Measurements from ENCODE around the gene RPL27A.

Gene RPL27A

GRCh38 chr11:8698379-8698851 lies 15.8 kb downstream of the RPL27A start:
- DNase-seq (ENCODE audit: low read depth, low spot score) = no peak

DNA sequence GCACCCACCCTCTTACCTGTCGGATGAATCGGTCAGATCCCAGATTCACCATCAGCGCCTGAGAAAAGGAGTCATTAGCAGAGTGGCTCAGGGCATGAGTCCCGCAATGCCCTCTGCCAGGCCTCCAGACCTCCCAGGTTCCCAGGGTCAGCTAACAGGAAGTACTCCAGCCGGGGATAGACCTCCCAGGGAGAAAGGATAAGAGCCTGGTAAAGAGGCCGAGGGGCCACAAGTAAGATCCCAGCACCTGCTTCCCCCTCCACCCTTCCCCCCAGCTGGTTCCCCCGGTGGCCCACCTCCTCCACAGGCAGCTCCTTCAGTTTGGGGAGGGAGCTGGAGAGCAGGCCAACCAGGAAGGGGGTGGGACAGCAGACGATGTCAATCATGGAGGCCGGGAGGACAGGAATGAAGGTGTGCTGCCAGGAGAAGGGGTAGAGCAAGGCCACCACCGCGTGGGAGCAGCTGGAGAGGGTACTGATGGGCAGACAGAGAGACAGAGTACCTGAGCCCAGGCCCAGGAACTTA lies 16.4 kb downstream of the RPL27A start:
- H3K9me3 ChIP-seq (ENCODE audit: control insufficient read depth, insufficient read depth, low read length) = no peaks in the 10 kb centered on the region
- no peaks in the 10 kb centered on the region for H3K27me3 ChIP-seq (ENCODE audit: control insufficient read depth, insufficient read depth, low read length)
- no peaks in the 10 kb centered on the region; the same call in 1 of the 2 replicates for H3K36me3 ChIP-seq (ENCODE audit: control insufficient read depth, insufficient read depth, low read length)
- H3K27ac ChIP-seq (ENCODE audit: low read length) = no peak overlapping the region
- H3K4me3 ChIP-seq (ENCODE audit: low read length) = no peak overlapping the region
- WGBS (ENCODE audit: insufficient coverage, insufficient read length) = no CpG with 5 or more reads among the region's 11 CpGs
- DNase-seq (ENCODE audit: low read depth, low spot score) = no peak
- H3K4me1 ChIP-seq (ENCODE audit: control insufficient read depth, insufficient read depth, low read length) = peaks cover 14% of the 10 kb centered on the region

More at GRCh38 chr11:8698379-8698851, 15.8 kb downstream of the RPL27A start:
- H3K4me3 ChIP-seq (ENCODE audit: low read length) = no peak overlapping the region
- peaks cover 14% of the 10 kb centered on the region for H3K4me1 ChIP-seq (ENCODE audit: control insufficient read depth, insufficient read depth, low read length)
- no peaks in the 10 kb centered on the region; the same call in 1 of the 2 replicates for H3K36me3 ChIP-seq (ENCODE audit: control insufficient read depth, insufficient read depth, low read length)
- H3K9me3 ChIP-seq (ENCODE audit: control insufficient read depth, insufficient read depth, low read length) = no peaks in the 10 kb centered on the region
- no peaks in the 10 kb centered on the region for H3K27me3 ChIP-seq (ENCODE audit: control insufficient read depth, insufficient read depth, low read length)
- no CpG with 5 or more reads among the region's 5 CpGs for WGBS (ENCODE audit: insufficient coverage, insufficient read length)
- no peak overlapping the region for H3K27ac ChIP-seq (ENCODE audit: low read length)

- H3K36me3 ChIP-seq (ENCODE audit: control insufficient read depth, insufficient read depth, low read length) = no peaks in the 10 kb centered on the region; the same call in 1 of the 2 replicates
- no CpG with 5 or more reads among the region's 3 CpGs for WGBS (ENCODE audit: insufficient coverage, insufficient read length)
- H3K4me1 ChIP-seq (ENCODE audit: control insufficient read depth, insufficient read depth, low read length) = peaks cover 14% of the 10 kb centered on the region
- H3K27me3 ChIP-seq (ENCODE audit: control insufficient read depth, insufficient read depth, low read length) = no peaks in the 10 kb centered on the region
- DNase-seq (ENCODE audit: low read depth, low spot score) = no peak
- H3K9me3 ChIP-seq (ENCODE audit: control insufficient read depth, insufficient read depth, low read length) = no peaks in the 10 kb centered on the region
- H3K27ac ChIP-seq (ENCODE audit: low read length) = no peak overlapping the region
- H3K4me3 ChIP-seq (ENCODE audit: low read length) = no peak overlapping the region
Measured at GRCh38 chr11:8699903-8700302, 17.3 kb downstream of the RPL27A start.

GRCh38 chr11:8701891-8702597 lies 19.5 kb downstream of the RPL27A start:
- no peaks in the 10 kb centered on the region for H3K36me3 ChIP-seq (ENCODE audit: control insufficient read depth, insufficient read depth, low read length)
- peaks cover 14% of the 10 kb centered on the region for H3K4me1 ChIP-seq (ENCODE audit: control insufficient read depth, insufficient read depth, low read length)
- no peak overlapping the region for H3K27ac ChIP-seq (ENCODE audit: low read length)

GRCh38 chr11:8702598-8702915 lies 20.0 kb downstream of the RPL27A start:
- no CpG with 5 or more reads among the region's 14 CpGs for whole genome bisulfite sequencing (ENCODE audit: insufficient coverage, insufficient read length)
- Histone ChIP-seq H3K27me3 (ENCODE audit: control insufficient read depth, insufficient read depth, low read length) (no peaks in the 10 kb centered on the region), H3K4me1 (ENCODE audit: control insufficient read depth, insufficient read depth, low read length) (peaks cover 14% of the 10 kb centered on the region), H3K36me3 (ENCODE audit: control insufficient read depth, insufficient read depth, low read length) (no peaks in the 10 kb centered on the region), H3K9me3 (ENCODE audit: control insufficient read depth, insufficient read depth, low read length) (no peaks in the 10 kb centered on the region), H3K27ac (ENCODE audit: low read length) (no peak overlapping the region), H3K4me3 (ENCODE audit: low read length) (no peak overlapping the region)
- no peak for DNase-seq (ENCODE audit: low read depth, low spot score)

More at GRCh38 chr11:8701891-8702597, 19.5 kb downstream of the RPL27A start:
- WGBS (ENCODE audit: insufficient coverage, insufficient read length) = no CpG with 5 or more reads among the region's 10 CpGs
- DNase-seq (ENCODE audit: low read depth, low spot score) = no peak
- no peak overlapping the region for H3K4me3 ChIP-seq (ENCODE audit: low read length)
- no peaks in the 10 kb centered on the region for H3K9me3 ChIP-seq (ENCODE audit: control insufficient read depth, insufficient read depth, low read length)
- H3K27me3 ChIP-seq (ENCODE audit: control insufficient read depth, insufficient read depth, low read length) = no peaks in the 10 kb centered on the region

DNA sequence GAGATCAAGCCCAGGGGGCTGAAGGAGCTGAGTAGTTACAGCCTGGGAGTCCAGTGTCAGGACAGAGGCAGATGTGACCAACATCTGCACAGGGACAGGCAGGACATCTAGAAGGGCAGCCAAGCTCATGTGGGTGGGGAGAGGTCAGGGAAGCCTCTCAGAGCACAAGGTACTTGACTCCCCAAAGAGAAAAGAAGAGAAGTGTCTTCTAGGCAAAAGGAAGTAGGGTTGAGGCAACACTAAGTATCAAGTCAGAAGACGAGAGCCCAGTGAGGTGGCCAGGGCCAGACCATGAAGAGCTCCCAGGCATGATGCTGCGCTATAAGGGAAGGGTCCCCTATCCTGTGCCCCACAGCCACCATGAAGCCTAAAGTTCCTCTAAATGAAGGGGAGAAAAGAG lies 21.5 kb downstream of the RPL27A start:
- Histone ChIP-seq H3K36me3 (ENCODE audit: control insufficient read depth, insufficient read depth, low read length) (no peaks in the 10 kb centered on the region), H3K27ac (ENCODE audit: low read length) (no peak overlapping the region), H3K27me3 (ENCODE audit: control insufficient read depth, insufficient read depth, low read length) (no peaks in the 10 kb centered on the region), H3K4me1 (ENCODE audit: control insufficient read depth, insufficient read depth, low read length) (peaks cover 10% of the 10 kb centered on the region), H3K9me3 (ENCODE audit: control insufficient read depth, insufficient read depth, low read length) (no peaks in the 10 kb centered on the region), H3K4me3 (ENCODE audit: low read length) (no peak overlapping the region)
- no CpG with 5 or more reads among the region's 2 CpGs for WGBS (ENCODE audit: insufficient coverage, insufficient read length)
- DNase-seq (ENCODE audit: low read depth, low spot score) = no peak

DNA sequence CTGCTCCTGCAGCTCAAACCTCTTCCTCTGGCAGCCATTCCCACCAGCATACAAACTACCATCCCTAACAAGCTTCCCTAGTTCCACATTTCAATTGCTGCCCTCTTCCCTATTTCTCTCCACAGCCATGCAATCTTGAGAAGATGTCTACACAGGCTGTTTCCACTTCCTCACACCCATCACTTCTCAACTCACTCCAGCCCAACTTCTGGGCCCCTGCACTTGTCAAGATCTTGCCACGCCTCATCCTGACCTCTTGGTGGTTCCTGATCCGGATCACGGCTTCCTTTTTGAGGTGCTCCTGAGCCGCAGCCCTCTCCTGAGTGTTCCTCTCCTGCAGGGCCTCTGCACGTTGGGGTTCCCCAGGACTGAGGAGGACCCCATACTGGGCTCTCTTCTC lies 22.6 kb downstream of the RPL27A start:
- no peaks in the 10 kb centered on the region for H3K36me3 ChIP-seq (ENCODE audit: control insufficient read depth, insufficient read depth, low read length)
- no peaks in the 10 kb centered on the region for H3K9me3 ChIP-seq (ENCODE audit: control insufficient read depth, insufficient read depth, low read length)
- no peak overlapping the region for H3K4me3 ChIP-seq (ENCODE audit: low read length)
- H3K27me3 ChIP-seq (ENCODE audit: control insufficient read depth, insufficient read depth, low read length) = no peaks in the 10 kb centered on the region
- H3K27ac ChIP-seq (ENCODE audit: low read length) = no peak overlapping the region
- no CpG with 5 or more reads among the region's 5 CpGs for WGBS (ENCODE audit: insufficient coverage, insufficient read length)
- DNase-seq (ENCODE audit: low read depth, low spot score) = no peak
- peaks cover 9% of the 10 kb centered on the region for H3K4me1 ChIP-seq (ENCODE audit: control insufficient read depth, insufficient read depth, low read length)

DNA sequence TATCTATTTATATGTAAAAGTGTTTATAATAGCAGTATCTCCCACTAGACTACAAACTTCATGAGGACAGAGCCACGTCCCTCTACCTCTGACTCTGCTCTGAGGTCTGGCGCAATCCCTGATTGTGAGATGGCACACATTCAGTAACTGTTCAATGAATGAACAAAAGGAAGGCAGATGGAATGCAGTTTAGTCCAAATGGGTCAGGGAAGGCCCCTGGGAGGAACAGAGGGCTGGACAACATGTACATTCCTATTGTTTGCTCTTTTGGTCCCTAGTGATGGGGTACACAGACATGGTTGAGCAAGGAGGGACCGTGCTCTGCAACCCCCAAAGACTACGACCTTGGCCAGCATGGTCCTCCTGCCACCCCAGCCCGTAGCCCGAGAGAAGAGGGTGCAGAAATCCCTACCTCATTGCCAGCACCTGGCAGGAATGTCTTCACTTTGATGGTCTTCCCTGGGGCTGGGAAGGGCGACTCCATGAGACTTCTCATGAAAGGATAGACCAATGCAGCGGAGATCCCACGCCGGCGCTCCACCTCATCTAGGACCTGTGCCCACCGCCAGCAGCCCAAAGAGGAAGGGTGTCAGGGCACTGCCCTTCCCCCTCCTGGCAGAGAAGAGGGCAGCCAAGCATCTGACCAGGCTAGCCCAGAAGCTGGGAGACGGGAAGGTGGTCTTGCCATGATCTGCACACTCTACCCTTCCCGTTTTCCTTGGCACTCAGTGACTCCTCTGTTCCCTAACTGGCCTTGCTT lies 24.3 kb downstream of the RPL27A start:
- WGBS (ENCODE audit: insufficient coverage, insufficient read length) = no CpG with 5 or more reads among the region's 14 CpGs
- DNase-seq (ENCODE audit: low read depth, low spot score) = no peak
- Histone ChIP-seq H3K9me3 (ENCODE audit: control insufficient read depth, insufficient read depth, low read length) (no peaks in the 10 kb centered on the region), H3K36me3 (ENCODE audit: control insufficient read depth, insufficient read depth, low read length) (no peaks in the 10 kb centered on the region), H3K4me1 (ENCODE audit: control insufficient read depth, insufficient read depth, low read length) (peaks cover 4% of the 10 kb centered on the region), H3K27ac (ENCODE audit: low read length) (no peak overlapping the region), H3K4me3 (ENCODE audit: low read length) (no peak overlapping the region), H3K27me3 (ENCODE audit: control insufficient read depth, insufficient read depth, low read length) (no peaks in the 10 kb centered on the region)

DNA sequence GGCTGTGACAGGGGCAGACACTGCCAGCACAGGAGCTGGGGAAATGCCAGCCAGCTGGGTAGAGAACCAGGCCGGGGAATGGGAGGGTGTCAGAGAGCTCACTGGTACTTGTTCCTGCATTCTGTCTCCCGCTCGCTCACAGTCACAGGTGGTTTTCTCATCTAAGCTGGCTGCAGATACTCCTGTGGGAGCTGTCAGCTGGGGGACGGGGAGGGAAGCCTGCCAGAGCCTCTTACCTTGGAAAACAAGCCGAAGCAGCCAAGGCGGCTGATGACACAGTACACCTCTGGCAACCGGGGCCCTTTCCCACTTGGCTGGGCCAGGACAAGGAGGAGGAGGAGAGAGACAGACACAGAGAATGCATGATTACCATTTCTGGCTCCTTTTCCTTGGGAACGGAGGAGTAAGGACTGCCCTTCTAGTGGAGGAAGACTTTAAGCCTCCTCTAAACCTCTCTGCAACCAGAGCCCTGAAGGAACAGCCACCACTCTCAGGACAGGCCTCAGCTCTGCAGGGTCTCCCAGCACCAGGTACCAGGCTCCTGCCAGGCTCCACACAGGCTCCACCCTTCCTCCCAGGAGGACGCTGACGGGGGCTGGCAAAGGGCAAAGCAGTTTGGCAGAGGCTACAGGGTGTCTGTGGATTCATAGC lies 25.1 kb downstream of the RPL27A start:
- DNase-seq (ENCODE audit: low read depth, low spot score) = no peak
- WGBS (ENCODE audit: insufficient coverage, insufficient read length) = no CpG with 5 or more reads among the region's 10 CpGs
- H3K4me3 ChIP-seq (ENCODE audit: low read length) = no peak overlapping the region
- peaks cover 3% of the 10 kb centered on the region for H3K4me1 ChIP-seq (ENCODE audit: control insufficient read depth, insufficient read depth, low read length)
- H3K27me3 ChIP-seq (ENCODE audit: control insufficient read depth, insufficient read depth, low read length) = no peaks in the 10 kb centered on the region
- no peaks in the 10 kb centered on the region for H3K36me3 ChIP-seq (ENCODE audit: control insufficient read depth, insufficient read depth, low read length)
- no peak overlapping the region for H3K27ac ChIP-seq (ENCODE audit: low read length)
- no peaks in the 10 kb centered on the region for H3K9me3 ChIP-seq (ENCODE audit: control insufficient read depth, insufficient read depth, low read length)

DNA sequence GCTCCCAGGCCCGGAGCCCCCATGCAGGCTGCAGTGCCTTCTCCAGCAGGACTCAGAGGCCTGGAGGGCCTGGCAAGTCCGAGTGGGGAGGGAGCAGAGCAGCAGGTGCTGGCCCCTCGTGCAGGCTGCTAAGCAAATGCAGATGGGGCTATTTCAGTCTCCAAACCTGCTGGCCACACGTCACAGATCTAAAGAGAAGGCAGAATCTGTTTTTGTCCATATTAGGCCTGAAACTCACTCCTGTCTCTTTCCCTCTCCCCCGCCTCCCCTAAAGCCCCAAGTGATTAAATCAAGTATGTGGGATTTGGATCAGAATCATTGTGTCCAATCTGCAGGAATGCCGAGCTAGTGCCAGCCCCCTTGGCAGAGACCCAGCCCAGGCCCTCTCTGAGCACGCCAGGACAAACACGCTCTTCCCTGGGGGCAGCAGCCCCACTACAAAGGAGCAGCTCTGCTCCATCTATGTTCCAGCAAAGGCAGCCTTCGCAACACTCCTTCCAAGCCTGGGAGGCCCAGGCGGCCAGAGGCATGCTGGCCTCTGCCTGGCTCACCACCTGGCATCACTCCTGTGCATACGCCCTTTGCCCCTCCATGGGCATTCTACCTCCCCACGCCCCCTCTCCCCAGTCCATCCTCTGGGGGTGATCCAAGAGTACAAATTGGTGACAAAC lies 26.5 kb downstream of the RPL27A start:
- WGBS (ENCODE audit: insufficient coverage, insufficient read length) = no CpG with 5 or more reads among the region's 12 CpGs

More for the DNA sequence above, 26.5 kb downstream of the RPL27A start:
- H3K9me3 ChIP-seq (ENCODE audit: control insufficient read depth, insufficient read depth, low read length) = no peaks in the 10 kb centered on the region
- no peaks in the 10 kb centered on the region for H3K36me3 ChIP-seq (ENCODE audit: control insufficient read depth, insufficient read depth, low read length)
- H3K4me3 ChIP-seq (ENCODE audit: low read length) = no peak overlapping the region
- H3K4me1 ChIP-seq (ENCODE audit: control insufficient read depth, insufficient read depth, low read length) = peaks cover 3% of the 10 kb centered on the region
- no peaks in the 10 kb centered on the region for H3K27me3 ChIP-seq (ENCODE audit: control insufficient read depth, insufficient read depth, low read length)
- no peak for DNase-seq (ENCODE audit: low read depth, low spot score)
- no peak overlapping the region for H3K27ac ChIP-seq (ENCODE audit: low read length)

Measured in iPS DF 6.9 (cell line).